HG03439 (cell line): ENCODE results near the gene CBL.
"Not testable (repeated sequence)": the region's sequence is repeated elsewhere in the genome, so short reads cannot be mapped to it uniquely, and the experiment has no call there.

ENCODE experiments used
- ATAC-seq: cut with Tn5 transposase; IDR thresholded peaks from one replicate; pipeline ENCODE4 v1.9.1; 2021; ENCODE audit warnings: mild to moderate bottlenecking, moderate library complexity; ENCODE audit not compliant: unreplicated experiment

Gene CBL

GRCh38 chr11:119207415-119207960, 1.3 kb downstream of the CBL start:
- ATAC-seq = no peak

DNA sequence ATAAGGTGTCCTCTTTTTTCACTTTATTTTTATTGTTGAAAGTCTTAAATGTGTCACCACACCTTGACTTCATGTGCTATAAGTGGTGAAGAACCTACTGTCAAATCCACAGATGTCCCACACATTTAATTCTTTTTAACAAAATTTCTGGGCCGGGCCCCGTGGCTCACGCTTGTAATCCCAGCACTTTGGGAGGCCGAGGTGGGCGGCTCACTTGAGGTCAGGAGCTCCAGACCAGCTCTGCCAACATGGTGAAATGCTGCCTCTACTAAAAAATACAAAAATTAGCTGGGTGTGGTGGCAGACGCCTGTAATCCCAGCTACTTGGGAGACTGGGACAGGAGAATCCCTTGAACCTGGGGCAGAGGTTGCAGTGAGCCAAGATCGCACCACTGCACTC, 3.0 kb downstream of the CBL start:
- no peak for ATAC-seq

DNA sequence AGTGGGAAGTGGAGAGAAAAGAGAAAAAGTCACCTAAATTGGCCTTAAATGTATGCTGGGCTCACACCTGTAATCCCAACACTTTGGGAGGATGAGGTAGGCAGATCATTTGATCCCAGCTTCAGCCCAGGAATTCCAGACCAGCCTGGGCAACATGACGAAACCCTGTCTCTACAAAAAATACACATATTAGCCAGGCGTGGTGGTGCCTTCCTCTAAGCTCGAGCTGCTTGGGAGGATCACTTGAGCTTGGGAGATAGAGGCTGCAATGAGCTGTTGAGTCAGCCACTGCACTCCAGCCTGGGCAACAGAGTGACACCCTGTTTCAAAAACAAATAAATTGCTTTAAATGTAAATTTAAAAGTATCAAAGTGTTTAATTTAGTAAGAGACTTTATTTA, 3.9 kb downstream of the CBL start:
- no peak for ATAC-seq

GRCh38 chr11:119218141-119218878, 12.2 kb downstream of the CBL start:
- ATAC-seq = no peak

- ATAC-seq = no peak
Observed at GRCh38 chr11:119222308-119222707, 16.2 kb downstream of the CBL start.

DNA sequence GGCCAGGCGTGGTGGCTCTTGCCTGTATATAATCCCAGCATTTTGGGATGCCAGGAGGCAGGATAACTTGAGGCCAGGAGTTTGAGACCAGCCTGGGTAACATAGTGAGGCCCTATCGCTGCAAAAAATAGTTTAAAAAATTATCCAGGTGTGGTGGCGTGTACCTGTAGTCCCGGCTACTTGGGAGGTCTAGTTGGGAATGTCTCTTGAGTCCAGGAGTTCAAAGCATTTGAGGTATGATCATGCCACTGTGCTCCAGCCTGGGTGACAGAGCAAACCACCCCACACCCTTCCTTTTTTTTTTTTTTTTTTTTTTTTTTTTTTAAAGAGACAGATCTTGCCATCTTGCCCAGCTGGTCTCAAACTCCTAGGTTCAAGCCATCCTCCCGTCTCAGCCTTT, 16.8 kb downstream of the CBL start:
- ATAC-seq = no peak

- ATAC-seq = no peak
Observed at GRCh38 chr11:119223856-119224255, 17.7 kb downstream of the CBL start.

GRCh38 chr11:119228535-119229287, 22.6 kb downstream of the CBL start:
- ATAC-seq = not testable (repeated sequence)

- no peak for ATAC-seq
Observed at GRCh38 chr11:119229288-119229672, 23.1 kb downstream of the CBL start.

GRCh38 chr11:119229741-119230140, 23.6 kb downstream of the CBL start:
- ATAC-seq = no peak

- ATAC-seq = no peak
Observed at GRCh38 chr11:119236490-119236889, 30.4 kb downstream of the CBL start.

GRCh38 chr11:119236891-119237290, 30.8 kb downstream of the CBL start:
- no peak for ATAC-seq

- no peak for ATAC-seq
Observed at GRCh38 chr11:119237515-119237914, 31.4 kb downstream of the CBL start.

DNA sequence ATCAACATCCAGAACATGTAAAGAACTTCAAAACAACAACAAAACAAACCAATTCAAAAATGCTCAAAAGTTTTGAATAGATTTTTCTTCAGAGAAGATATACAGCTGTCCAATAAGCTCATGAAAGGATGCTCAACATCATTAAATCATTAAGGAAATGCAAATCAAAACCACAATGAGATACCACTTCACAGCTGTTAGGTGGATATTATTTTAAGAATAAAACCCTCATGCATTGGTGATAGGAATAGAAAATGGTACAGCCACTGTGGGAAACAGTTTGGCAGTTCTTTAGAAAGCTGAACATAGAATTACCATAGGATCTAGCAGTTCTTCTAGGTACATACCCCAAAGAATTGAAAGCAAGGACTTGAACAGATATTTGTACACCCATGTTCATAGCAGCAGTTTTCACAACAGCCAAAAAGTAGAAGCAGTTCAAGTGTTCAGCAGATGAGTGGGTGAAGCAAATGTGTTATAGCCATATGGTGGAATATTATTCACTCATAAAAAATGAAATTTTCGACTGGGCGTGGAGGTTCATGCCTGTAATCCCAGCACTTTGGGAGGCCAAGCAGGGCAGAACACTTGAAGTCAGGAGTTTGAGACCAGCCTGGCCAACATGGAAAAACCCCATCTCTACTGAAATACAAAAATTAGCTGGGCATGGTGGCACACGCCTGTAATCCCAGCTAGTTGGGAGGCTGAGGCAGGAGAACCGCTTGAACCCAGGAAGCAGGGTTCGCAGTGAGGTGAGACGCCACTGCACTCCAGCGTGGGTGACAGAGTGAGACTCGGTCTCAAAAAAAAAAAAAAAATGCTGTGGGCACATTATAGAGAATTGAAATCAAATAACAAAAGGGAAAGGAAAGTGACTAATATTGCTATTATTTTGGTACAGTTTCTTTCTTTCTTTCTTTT, 42.9 kb downstream of the CBL start:
- ATAC-seq = no peak

GRCh38 chr11:119249671-119250010, 43.5 kb downstream of the CBL start:
- ATAC-seq = no peak

GRCh38 chr11:119251114-119251513, 45.0 kb downstream of the CBL start:
- ATAC-seq = no peak

DNA sequence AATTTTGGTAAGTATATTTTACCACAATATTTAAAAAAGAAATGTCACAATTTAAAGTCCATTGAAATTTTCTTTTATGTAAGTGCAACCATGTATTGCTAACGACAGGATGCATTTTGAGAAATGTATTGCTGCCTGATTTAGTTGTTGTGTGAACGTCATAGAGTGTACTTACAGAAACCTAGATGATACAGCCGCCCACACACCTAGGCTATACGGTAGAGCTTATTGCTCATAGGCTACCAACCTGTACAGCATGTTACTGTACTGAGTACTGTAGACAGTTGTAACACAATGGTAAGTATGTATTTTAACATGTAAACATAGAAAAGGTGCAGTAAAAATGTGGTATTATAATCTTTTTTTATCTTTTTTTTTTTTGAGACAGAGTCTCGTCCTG, 48.1 kb downstream of the CBL start:
- no peak for ATAC-seq

DNA sequence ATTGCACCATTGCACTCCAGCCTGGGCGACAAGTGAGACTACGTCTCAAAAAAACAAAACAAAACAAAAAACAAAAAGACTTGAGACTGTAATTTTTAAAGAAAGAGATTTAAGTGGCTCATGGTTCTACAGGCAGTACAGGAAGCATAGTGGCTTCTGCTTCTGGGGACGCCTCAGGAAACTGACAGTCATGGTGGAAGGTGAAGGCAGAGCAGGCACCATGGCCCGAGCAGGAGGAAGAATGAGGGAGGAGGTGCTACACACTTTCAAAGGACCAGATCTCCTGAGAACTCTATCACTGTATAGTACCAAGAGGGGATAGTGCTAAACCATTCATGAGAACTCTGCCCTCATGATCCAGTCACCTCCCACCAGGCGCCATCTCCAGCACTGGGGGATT, 52.0 kb downstream of the CBL start:
- no peak for ATAC-seq

DNA sequence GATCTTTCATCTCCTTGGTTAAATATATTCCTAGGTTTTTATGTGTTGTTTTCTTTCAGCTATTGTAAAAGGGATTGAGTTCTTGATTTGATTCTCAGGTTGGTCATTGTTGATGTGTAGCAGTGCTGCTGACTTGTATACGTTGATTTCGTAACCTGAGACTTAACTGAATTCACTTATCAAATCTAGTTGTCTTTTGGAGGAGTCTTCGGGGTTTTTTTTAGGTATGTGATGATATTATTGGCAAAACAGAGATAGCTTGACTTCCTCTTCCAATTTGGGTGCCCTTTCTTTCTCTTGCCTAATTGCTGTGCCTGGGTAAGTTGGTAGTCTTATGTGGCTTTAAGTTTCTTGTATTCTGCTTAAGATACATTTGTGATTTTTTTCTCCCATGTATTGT, 52.8 kb downstream of the CBL start:
- ATAC-seq = no peak

GRCh38 chr11:119262668-119263351, 56.7 kb downstream of the CBL start:
- ATAC-seq = no peak
